Uterus (tissue), 4 donors: ENCODE data around the gene GADD45A. TPM values are rescaled to one million over a fixed set of nuclear protein-coding genes. Genes with fewer than 3 reads are reported as not detected.

Source experiments
- DNase-seq, 2 donors: peaks; one replicate each; pipeline ENCODE4 v3.0.0-alpha.2; 2019 to 2020
- H3K27ac ChIP-seq, 2 donors: fragments of 200-600 bp; sonication (generic); 1 replicate in 1 of 2; 2 replicates in 1 of 2; pipeline ENCODE4 v1.5.1; 2016 to 2018
- H3K27me3 ChIP-seq, 2 donors: fragments of 200-600 bp; sonication (generic); one replicate each; pipeline ENCODE4 v1.5.1; 2018 to 2019; ENCODE audit warnings: control low read depth in 1 of 2
- H3K36me3 ChIP-seq, 2 donors: fragments of 200-600 bp; sonication (generic); one replicate each; pipeline ENCODE4 v1.5.1; 2019; ENCODE audit warnings: control low read depth in 1 of 2
- H3K4me1 ChIP-seq, 2 donors: fragments of 200-600 bp; sonication (generic); one replicate each; pipeline ENCODE4 v1.5.1; 2018 to 2019; ENCODE audit warnings: control low read depth in 1 of 2
- H3K4me3 ChIP-seq, 2 donors: fragments of 200-600 bp; sonication (generic); 1 replicate in 1 of 2; 2 replicates in 1 of 2; pipeline ENCODE4 v1.5.1; 2018 to 2019; ENCODE audit warnings: mild to moderate bottlenecking in 1 of 2
- H3K9me3 ChIP-seq, 2 donors: fragments of 200-600 bp; sonication (generic); one replicate each; pipeline ENCODE4 v1.5.1; 2019; ENCODE audit warnings: control low read depth in 1 of 2
- POLR2A ChIP-seq, 2 donors: fragments of 450-650 bp; IDR thresholded peaks; one replicate each; pipeline ENCODE4 v1.6.1; 2016; ENCODE audit warnings: antibody characterized with exemption in 2 of 2, mild to moderate bottlenecking in 1 of 2, moderate library complexity in 1 of 2
- intact Hi-C: fragments of 100-400 bp; cut with DNase I; formaldehyde crosslinking; loops from one replicate; pipeline ENCODE4 v1.15.1; 2023; ENCODE audit warnings: low total_unique reads
- total RNA-seq, 4 donors: library from RNA; depleted of rRNA in 3 of 4; stranded (reverse); fragments of >200 nt in 3 of 4; gene quantifications; one replicate each; pipeline versions ENCODE4 v1.1.0 to v1.2.4, GENCODE V29; 2014 to 2023
- TF ChIP-seq, protein P1 (sequence below), 4 experiments: fragments of 200-600 bp in 2 of 4; fragments of 450-650 bp in 2 of 4; sonication (generic) in 2 of 4; IDR thresholded peaks; one replicate each; pipeline ENCODE4 v1.5.1; 2016 to 2019; ENCODE audit warnings: antibody characterized with exemption in 4 of 4, mild to moderate bottlenecking in 2 of 4, moderate library complexity in 1 of 4
- donor health status: DM: yes; HTN: yes; CAD: no.

GADD45A gene
- total RNA-seq, 4 donors from 2014 or later = 11.1 to 35.6 (median 20.3) TPM

DNA sequence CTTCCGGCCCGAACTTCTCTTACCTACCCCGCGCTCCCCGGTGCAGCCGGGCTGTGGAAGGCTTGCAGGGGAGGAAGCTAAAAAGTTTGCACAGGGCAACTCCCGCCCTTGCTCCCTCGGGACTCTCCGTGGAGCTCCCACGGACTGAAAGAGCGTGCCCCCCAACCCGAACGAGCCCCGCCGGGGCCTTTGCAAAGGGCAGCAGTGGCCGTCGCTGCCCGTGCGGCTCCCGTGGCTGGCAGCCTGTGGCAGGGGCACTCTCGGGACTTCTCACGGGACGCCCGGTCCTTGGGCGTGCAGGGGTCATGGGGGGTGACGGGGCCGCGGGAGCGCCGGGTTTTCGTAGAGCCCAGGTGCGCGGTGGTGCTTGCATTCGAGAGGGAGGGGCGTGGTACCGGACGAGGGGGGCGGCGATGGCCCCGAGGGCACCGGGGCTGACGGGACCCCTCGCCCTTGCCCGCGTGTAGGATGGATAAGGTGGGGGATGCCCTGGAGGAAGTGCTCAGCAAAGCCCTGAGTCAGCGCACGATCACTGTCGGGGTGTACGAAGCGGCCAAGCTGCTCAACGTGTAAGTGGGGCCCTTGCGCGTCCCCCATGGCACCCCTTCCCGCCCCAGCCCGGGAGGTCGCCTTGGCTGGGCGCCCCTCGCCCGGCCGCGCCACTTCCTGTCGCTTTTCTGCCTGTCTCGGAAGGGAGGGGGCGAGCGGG is 711 bp downstream of the GADD45A start:
- peak overlapping the region; percentile 60 to 70 for H3K4me3 ChIP-seq
- peak overlapping the region; percentile 83 to 92 for H3K27ac ChIP-seq
- TF ChIP-seq, protein P1, sequence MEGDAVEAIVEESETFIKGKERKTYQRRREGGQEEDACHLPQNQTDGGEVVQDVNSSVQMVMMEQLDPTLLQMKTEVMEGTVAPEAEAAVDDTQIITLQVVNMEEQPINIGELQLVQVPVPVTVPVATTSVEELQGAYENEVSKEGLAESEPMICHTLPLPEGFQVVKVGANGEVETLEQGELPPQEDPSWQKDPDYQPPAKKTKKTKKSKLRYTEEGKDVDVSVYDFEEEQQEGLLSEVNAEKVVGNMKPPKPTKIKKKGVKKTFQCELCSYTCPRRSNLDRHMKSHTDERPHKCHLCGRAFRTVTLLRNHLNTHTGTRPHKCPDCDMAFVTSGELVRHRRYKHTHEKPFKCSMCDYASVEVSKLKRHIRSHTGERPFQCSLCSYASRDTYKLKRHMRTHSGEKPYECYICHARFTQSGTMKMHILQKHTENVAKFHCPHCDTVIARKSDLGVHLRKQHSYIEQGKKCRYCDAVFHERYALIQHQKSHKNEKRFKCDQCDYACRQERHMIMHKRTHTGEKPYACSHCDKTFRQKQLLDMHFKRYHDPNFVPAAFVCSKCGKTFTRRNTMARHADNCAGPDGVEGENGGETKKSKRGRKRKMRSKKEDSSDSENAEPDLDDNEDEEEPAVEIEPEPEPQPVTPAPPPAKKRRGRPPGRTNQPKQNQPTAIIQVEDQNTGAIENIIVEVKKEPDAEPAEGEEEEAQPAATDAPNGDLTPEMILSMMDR (IDR thresholded peaks at IDR 0.05) = no peak
- no peak for TF ChIP-seq POLR2A (IDR thresholded peaks at IDR 0.05)
- H3K9me3 ChIP-seq = no peaks in the 10 kb centered on the region
- DNase-seq = peak; percentile 52 to 55
- intact Hi-C loops = loop anchor here (10.0 kb wide), 1 partner anchor 121 kb away; no protein-coding TSS in a partner anchor
- no peaks in the 10 kb centered on the region for H3K36me3 ChIP-seq
- peaks cover 0 to 6% of the 10 kb centered on the region in 2 donors for H3K4me1 ChIP-seq
- H3K27me3 ChIP-seq = no peaks in the 10 kb centered on the region

DNA sequence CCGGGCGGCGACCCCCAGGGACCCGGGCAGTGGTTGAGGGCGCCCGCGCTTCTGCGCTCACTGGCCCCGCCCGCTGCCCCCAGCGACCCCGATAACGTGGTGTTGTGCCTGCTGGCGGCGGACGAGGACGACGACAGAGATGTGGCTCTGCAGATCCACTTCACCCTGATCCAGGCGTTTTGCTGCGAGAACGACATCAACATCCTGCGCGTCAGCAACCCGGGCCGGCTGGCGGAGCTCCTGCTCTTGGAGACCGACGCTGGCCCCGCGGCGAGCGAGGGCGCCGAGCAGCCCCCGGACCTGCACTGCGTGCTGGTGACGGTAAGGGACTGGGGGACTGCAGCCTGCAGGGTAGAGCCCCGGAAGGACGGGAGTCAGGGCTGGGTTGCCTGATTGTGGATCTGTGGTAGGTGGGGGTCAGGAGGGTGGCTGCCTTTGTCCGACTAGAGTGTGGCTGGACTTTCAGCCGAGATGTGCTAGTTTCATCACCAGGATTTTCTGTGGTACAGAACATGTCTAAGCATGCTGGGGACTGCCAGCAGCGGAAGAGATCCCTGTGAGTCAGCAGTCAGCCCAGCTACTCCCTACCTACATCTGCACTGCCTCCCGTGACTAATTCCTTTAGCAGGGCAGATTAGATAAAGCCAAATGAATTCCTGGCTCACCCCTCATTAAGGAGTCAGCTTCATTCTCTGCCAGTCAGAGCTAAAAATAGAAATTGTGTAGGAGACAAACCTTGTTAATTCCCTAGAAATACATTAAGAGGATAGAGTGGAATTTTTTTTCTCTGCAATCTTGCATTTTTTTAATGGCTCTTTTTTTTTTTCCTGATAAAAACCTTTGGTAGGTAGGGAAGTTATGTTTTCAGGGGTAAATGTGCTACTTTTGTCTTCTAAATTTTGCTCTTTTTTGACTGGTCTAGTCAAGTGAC is 1.5 kb downstream of the GADD45A start:
- intact Hi-C loops = loop anchor here (10.0 kb wide), 1 partner anchor 122 kb away; no protein-coding TSS in a partner anchor
- Histone ChIP-seq H3K9me3 (no peaks in the 10 kb centered on the region), H3K27me3 (no peaks in the 10 kb centered on the region), H3K4me1 (peaks cover 0 to 6% of the 10 kb centered on the region in 2 donors), H3K36me3 (no peaks in the 10 kb centered on the region), H3K27ac (peak overlapping the region; percentile 83 to 92), H3K4me3 (peak overlapping the region; percentile 60 to 70)
- peak; percentile 75 to 83 for DNase-seq
- TF ChIP-seq, protein P1 (IDR thresholded peaks at IDR 0.05) = peak in 1 of 4 experiments; percentile 9
- TF ChIP-seq POLR2A (IDR thresholded peaks at IDR 0.05) = peak; percentile 43 to 62

DNA sequence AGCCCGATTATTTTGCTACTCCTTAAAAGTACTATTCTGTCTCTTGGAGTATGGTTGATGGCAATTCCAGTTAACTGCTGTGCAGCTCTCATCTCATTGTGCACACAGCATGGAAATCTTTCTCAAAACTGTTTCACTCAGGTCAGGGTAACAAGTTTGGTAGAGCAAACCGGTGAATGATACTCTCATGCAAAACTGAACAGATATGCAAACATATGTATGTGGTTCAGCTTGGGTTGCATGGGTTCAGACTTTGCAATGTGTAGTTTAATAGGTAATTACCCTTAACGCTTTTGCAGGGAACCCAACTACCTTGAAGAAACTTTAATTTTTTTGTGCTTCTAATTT is 2.2 kb downstream of the GADD45A start:
- no peaks in the 10 kb centered on the region for H3K36me3 ChIP-seq
- TF ChIP-seq, protein P1 (IDR thresholded peaks at IDR 0.05) = no peak
- no peak for TF ChIP-seq POLR2A (IDR thresholded peaks at IDR 0.05)

DNA sequence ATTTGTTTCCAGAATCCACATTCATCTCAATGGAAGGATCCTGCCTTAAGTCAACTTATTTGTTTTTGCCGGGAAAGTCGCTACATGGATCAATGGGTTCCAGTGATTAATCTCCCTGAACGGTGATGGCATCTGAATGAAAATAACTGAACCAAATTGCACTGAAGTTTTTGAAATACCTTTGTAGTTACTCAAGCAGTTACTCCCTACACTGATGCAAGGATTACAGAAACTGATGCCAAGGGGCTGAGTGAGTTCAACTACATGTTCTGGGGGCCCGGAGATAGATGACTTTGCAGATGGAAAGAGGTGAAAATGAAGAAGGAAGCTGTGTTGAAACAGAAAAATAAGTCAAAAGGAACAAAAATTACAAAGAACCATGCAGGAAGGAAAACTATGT is 2.6 kb downstream of the GADD45A start:
- peak overlapping the region; percentile 83 to 92 for H3K27ac ChIP-seq
- no peak for TF ChIP-seq POLR2A (IDR thresholded peaks at IDR 0.05)
- TF ChIP-seq, protein P1 (IDR thresholded peaks at IDR 0.05) = no peak
- H3K4me1 ChIP-seq = peaks cover 0 to 6% of the 10 kb centered on the region in 2 donors
- H3K36me3 ChIP-seq = no peaks in the 10 kb centered on the region
- H3K27me3 ChIP-seq = no peaks in the 10 kb centered on the region
- intact Hi-C loops = loop anchor here (10.0 kb wide), 1 partner anchor 123 kb away; no protein-coding TSS in a partner anchor
- no peaks in the 10 kb centered on the region for H3K9me3 ChIP-seq
- no peak overlapping the region for H3K4me3 ChIP-seq
- DNase-seq = no peak

More for the DNA sequence above, 2.2 kb downstream of the GADD45A start:
- Histone ChIP-seq H3K4me3 (peak overlapping the region; percentile 60 to 70), H3K27me3 (no peaks in the 10 kb centered on the region), H3K4me1 (peaks cover 0 to 6% of the 10 kb centered on the region in 2 donors), H3K27ac (peak overlapping the region; percentile 83 to 92), H3K9me3 (no peaks in the 10 kb centered on the region)
- intact Hi-C loops = loop anchor here (10.0 kb wide), 1 partner anchor 122 kb away; no protein-coding TSS in a partner anchor
- no peak for DNase-seq
